ENCODE data around the gene RAP1GAP.

Gene RAP1GAP

DNA sequence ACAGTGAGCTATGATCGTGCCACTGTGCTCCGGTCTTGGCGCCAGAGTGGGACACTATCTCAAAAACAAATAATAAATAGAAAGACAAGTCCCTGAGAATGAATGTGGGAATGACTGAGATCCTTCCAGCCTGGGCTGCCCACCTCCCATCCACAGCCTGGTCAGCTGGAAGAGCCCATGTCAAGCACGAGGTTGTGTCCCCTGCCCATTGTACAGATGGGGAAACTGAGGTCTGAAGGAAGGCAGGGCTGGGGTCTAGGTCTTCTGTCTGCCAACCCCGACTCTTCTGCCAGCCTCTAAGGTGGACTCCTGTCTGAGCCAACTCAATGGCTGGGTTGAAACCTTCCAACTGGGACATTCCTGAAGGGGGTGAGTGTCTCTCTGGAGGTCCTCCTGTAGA, 79.5 kb downstream of the RAP1GAP start:
- DNase-seq, result no peak

GRCh38 chr1:21587602-21587953, 81.6 kb downstream of the RAP1GAP start:
- DNase-seq, result no peak

GRCh38 chr1:21586846-21587601, 82.1 kb downstream of the RAP1GAP start:
- DNase-seq, result peak; percentile 58

GRCh38 chr1:21586222-21586621, 82.9 kb downstream of the RAP1GAP start:
- peak; percentile 53 for DNase-seq

GRCh38 chr1:21585037-21585436, 84.1 kb downstream of the RAP1GAP start:
- DNase-seq, result no peak

DNA sequence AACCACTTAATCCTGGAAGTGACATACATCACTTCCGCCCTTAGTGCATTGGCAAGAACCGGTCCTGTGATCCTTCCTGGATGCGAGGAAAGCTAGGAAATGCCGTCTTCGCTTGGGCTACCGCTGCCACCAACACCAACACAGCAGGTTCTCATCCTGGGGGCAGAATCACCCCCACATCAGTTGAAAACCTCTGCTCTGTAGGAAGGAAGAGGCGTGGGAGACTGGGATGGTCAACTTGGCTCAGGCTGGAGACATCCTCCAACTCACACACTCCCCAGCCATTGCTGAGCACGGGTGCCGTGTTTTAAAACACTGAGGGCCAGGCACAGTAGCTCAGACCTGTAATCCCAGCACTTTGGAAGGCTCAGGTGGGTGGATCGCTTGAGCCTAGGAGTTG, 85.1 kb downstream of the RAP1GAP start:
- DNase-seq, result no peak

- DNase-seq, result no peak
Observed at GRCh38 chr1:21579791-21580190, 89.4 kb downstream of the RAP1GAP start.

DNA sequence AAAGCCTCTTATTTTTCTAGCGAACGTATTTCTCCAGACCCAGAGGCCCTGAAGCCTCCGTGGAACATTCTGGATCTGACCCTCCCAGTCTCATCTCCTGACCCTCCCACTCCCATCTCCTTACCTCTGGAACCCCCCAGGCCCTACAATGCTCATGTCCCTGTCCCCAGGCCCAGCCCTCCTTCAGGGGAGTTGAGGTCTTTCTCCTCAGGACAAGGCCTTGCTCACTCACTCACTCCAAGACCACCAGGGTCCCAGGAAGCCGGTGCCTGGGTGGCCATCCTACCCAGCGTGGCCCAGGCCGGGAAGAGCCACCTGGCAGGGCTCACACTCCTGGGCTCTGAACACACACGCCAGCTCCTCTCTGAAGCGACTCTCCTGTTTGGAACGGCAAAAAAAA, 91.2 kb downstream of the RAP1GAP start:
- no peak for DNase-seq

- no peak for DNase-seq
Observed at GRCh38 chr1:21577324-21577723, 91.8 kb downstream of the RAP1GAP start.

DNA sequence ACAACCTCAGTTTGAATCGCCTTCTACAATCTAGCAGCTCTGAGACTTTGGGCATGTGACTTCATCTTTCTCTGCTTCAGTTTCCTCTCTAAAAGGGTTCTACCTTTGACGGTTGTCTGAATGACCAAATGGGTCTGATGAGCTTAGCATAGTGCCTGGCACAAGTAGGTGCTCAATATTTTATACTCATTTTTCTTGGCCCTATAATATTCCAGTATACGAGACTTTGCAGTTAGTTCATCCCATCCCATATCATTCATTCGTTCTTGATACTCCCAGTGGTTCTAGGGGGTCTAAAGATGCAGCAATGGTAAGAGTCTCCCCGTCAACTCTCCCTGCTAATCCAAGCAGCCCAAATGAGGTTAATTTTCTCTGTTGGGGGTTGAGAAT, 92.4 kb downstream of the RAP1GAP start:
- no peak for DNase-seq

DNA sequence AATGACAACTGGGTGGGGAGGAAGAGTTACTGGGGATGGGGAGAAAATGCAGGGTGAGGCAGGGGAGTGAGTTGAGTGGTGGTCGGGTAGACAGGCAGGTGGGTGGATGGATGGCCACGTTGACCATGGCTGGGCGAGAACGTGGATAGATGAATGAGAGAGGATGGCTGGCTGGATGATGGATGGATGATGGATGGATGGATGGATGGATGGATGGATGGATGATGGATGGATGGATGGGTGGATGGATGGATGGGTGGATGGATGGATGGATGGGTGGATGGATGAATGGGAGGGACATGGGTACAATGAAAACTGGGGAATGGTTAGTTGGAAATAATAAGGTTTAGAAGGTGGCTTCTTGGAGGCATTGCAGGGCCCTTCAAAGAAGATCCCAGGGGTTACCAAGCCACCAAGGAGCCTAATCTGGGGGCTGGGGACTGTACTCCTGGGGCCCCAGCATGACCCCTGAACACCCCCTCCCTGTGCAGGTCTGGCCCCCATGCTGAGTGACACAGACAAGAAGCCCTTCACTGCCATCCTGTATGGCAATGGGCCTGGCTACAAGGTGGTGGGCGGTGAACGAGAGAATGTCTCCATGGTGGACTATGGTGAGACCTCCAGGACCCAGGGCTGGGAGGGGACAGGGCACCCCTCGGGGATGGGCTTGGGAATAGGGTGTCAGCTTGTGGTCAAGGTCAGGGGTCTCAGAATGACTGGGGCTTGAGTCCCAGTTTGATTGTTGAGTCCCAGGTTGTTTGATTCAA, 92.9 kb downstream of the RAP1GAP start:
- no peak for DNase-seq

DNA sequence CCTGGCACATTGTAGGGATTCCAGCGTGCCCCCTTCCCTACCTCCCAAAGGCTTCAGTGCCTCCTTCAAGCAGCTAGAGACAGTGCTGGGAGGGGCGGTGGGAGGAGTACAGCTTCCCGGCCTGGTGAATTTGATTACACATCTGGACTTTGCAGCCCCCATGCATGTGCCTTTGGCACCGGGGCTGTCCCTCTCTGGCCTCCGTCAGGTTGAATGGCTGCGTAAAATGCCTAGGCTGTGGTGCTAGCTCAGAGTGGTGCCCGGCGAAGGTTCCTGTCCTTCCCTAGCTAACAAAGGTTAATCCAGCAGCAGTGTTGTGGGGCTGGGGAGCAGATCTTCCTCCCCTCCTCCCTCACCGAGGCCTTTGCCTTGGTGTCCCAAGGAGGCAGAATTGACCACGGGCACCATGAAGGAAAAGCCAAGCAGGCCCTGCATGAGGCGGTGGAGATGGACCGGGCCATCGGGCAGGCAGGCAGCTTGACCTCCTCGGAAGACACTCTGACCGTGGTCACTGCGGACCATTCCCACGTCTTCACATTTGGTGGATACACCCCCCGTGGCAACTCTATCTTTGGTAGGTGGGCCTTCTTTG, 93.7 kb downstream of the RAP1GAP start:
- DNase-seq, result no peak

GRCh38 chr1:21574466-21575151, 94.5 kb downstream of the RAP1GAP start:
- peak; percentile 65 for DNase-seq

DNA sequence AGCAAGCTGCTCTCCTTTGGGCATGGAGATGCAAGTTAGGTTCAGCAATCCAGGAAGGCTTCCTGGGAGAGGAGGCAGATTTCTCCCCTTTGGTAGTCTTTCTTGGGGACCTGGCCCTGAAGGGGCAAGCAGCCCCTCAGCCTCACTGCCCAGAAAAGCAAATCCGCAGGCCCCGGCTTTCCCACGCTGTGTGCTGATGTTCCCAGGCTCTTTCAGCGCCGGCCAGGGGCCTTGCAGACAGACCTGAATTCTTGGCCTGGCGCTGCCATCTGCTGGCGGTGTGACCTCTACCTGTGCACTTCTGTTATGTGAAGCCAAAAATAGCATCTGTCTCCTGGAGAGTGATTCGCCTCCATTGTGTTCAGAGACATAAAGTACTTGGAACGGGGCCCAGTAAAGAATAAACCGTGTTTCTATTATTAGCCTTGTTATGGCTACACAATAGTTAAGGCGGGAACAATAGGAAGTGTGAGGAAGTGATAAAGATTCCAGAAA, 95.1 kb downstream of the RAP1GAP start:
- DNase-seq, result peak; percentile 66

DNA sequence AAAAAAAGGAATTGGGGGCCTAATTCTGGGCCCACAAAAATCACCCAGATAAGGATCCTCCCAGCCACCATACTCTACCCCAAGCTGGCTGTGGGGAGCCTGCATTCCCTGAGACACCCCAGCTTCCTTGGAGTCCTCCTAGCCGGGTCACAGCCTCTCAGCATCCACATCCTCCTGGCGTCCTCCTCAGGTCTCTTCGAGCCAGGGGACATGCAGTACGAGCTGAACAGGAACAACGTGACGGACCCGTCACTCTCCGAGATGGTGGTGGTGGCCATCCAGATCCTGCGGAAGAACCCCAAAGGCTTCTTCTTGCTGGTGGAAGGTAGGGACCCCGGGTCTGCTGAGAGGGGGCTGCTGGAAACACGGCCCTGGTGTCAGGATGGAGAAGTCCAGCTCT, 95.7 kb downstream of the RAP1GAP start:
- peak; percentile 1 for DNase-seq

GRCh38 chr1:21572735-21573277, 96.4 kb downstream of the RAP1GAP start:
- peak; percentile 0 for DNase-seq

GRCh38 chr1:21572221-21572620, 96.9 kb downstream of the RAP1GAP start:
- peak; percentile 0 for DNase-seq

GRCh38 chr1:21570885-21571284, 98.3 kb downstream of the RAP1GAP start:
- DNase-seq, result peak; percentile 2

GRCh38 chr1:21570528-21570875, 98.7 kb downstream of the RAP1GAP start:
- DNase-seq, result peak; percentile 1

GRCh38 chr1:21569820-21570527, 99.2 kb downstream of the RAP1GAP start:
- DNase-seq, result no peak

DNA sequence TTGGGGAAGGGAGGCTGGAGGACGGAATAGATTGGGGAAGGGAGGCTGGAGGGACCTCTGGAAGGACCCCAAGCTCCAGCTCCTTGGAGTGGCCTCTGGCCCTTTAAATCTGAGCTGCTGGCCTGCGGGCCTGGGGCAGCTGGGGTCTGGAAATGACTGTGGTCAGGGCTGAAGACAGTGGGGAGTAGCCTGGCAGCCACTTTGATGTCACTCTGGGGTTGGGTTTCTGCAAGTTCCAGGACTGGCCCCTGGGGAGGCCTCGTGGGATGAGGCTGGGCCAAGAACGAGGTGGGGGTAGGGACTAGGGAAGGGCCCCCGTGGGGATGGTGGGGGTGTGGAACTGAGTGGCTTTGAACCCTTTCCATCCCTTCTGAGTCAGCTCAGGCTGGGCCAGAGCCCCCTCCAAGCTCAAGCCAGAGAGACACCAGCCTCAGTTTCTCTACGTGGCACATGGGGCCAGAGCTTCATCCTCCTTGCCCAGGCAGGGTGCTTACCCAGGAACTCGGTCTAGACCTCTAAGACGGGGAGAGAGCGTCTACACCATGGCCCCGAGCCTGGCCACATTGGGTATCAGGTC, 100.3 kb downstream of the RAP1GAP start:
- DNase-seq, result no peak
